GM19035 (cell line): ENCODE data around the gene DEFB128.
"Not testable (repeated sequence)": the region's sequence is repeated elsewhere in the genome, so short reads cannot be mapped to it uniquely, and the experiment has no call there.

Experiments used
- ATAC-seq: cut with Tn5 transposase; IDR thresholded peaks from one replicate; pipeline ENCODE4 v1.9.1; 2021; ENCODE audit not compliant: unreplicated experiment

Gene DEFB128

DNA sequence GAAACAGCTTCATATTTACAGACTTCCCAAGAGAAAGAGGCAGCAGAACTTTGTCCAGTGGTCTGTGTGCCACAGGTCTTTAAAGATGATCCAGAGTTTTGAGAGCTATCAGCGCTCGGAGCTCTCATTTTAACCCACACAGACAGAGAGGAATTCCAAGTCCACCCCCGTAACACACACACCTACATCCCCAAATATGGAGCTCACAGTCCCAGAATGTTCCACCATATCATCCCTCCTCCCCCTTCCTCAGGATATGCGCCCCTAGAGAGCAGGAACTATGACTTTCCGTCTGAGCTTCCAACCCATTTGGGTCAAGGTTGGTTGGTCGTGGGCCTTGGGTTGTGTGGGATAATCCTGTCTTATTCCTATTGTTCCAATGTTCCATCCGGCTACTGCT, at the start of gene DEFB128:
TSS of gene DEFB128 (minus strand) at position 101 of the 400 bp plus-strand sequence. CDS start at position 13, 88 bp downstream.
- no peak for ATAC-seq

DNA sequence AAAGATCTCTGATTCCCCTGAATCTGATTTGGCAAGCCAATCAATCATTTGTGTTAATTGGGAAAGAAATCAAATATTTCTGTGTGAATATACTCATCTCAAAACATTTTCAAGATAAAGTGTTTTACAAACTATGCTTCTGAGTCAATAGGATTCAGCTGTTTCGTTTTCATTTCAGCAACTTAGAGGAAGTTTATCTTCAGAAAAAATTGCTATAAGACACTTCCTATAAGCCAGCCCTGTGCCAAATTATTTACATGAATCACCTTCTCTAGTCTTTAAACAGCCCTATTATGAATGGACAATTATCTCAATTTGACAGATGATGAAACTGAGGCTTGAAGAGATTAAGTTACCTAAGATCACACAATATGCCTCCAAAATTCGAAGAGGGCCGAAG, 48.4 kb upstream of the DEFB128 start:
- ATAC-seq, result no peak

DNA sequence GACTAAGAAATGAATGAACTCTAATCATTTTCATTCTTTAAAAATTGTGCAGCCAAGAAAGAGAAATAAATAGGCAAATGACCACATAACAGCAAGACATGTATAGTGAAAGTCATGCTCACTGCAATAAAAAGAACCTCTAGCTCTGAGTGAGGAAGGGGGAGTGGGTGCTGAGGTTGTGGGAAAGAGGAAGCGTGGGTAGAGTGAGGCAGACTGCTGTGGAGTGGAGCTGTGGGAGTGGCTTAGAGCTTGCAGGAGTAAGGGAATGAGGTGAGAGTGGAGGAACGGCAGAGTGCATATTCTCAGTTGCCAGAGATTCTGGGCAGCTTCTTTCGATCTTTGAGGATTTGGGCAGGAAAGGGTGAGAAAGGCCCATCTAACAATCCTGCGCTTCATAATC, 48.0 kb upstream of the DEFB128 start:
- ATAC-seq, result no peak

DNA sequence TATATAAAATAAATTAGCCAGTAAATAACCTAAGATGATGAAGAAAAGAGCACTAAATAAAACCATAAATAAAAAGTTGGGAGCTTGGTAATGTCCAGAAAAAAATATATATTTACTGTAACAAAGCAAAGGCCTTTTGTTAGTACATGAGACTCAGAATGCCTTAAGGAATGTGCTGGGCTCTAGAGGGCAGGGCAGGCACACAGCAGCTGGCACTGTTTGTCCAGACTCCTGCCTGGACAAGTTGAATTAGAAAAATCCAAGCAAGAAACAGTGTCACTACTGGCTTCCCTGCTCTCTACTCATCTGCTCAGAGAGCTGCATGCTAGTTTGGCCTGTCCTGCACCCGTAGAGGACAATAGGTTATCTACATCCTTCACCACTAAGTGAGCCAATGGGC, 46.4 kb upstream of the DEFB128 start:
- no peak for ATAC-seq

DNA sequence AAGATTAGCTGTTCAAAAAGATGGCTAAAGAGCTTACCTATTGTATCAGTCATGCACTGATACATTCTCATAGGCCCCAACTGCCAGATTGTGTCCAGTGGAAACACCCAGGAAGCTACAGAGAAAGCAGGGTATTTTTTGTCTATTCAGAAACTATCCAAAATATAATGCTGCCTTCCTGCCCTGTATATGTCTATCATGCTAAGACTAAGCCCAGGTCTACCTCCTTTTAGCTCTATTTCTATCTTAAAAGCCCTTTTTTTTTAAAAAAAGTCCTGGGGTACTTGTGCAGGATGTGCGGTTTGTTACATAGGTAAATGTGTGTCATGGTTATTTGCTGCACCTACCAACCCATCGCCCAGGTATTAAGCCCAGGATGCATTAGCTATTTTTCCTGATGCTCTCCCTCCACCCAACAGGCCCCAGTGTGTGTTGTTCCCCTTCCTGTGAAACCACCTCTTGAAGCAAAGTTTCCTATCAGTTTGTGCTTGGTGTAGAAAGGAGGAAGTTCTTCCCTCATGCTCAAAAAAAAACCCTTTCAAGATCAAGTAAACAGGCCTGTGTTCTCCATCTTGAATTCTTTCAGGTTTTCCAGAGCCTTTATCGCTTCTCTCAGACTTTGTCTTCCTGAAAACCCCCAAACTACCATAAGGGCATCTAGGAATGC, 38.1 kb upstream of the DEFB128 start:
- ATAC-seq, result no peak

DNA sequence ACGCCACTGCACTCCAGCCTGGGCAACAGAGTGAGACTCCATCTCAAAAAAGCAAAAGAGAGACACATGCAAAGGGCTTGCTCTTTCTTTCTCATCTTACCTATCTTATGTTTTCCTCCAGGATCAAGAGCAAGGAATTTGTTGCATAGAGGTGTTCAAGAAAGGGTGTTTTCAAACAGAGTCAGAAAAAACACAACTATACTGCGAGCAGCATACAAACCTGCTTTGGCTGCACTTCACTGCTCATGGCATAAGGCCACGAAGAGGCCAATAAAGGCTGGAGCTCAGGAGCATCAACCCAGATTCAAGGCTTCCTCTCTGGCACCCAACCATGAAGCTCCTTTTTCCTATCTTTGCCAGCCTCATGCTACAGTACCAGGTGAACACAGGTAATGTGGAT, 37.4 kb upstream of the DEFB128 start, which contains the start of gene DEFB129:
TSS of gene DEFB129 (plus strand) at position 301 of the 400 bp plus-strand sequence. CDS start at position 332, 31 bp downstream.
- no peak for ATAC-seq

DNA sequence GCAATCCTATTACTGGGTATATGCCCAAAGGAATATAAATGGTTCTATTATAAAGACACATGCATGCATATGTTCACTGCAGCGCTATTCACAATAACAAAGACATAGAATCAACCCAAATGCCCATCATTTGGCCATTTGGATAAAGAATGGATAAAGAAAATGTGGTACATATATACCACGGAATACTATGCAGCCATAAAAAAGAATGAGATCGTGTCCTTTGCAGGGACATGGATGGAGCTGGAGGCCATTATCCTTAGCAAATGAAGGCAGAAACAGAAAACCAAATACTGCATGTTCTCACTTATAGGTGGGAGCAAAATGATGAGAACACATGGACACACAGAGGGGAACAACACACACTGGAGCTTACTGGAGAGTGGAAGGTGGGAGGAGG, 36.4 kb upstream of the DEFB128 start:
- not testable (repeated sequence) for ATAC-seq

DNA sequence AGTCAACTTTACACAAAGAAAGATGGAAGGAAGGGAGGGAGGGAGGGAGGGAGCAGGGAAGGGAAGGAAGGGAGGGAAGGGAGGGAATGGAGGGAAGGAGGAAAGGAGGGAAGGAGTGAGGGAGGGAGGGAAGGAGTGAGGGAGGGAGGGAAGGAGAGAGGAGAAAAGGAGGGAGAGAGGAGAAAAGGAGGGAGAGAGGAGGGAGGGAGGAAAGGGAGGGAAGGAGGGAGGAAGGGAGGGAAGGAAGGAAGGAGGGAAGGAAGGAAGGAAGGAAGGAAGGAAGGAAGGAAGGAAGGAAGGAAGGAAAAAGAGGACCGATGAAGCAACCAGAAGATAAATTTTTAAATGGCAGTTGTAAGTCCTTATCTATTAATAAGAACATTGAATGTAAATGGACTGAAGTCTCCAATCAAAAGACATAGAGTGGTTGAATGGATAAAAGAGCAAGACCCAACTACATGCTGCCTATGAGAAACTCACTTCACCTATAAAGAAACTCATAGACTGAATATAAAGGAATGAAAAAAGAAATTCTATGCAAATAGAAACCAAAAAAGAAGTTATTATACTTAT, 31.8 kb upstream of the DEFB128 start:
- no peak for ATAC-seq

DNA sequence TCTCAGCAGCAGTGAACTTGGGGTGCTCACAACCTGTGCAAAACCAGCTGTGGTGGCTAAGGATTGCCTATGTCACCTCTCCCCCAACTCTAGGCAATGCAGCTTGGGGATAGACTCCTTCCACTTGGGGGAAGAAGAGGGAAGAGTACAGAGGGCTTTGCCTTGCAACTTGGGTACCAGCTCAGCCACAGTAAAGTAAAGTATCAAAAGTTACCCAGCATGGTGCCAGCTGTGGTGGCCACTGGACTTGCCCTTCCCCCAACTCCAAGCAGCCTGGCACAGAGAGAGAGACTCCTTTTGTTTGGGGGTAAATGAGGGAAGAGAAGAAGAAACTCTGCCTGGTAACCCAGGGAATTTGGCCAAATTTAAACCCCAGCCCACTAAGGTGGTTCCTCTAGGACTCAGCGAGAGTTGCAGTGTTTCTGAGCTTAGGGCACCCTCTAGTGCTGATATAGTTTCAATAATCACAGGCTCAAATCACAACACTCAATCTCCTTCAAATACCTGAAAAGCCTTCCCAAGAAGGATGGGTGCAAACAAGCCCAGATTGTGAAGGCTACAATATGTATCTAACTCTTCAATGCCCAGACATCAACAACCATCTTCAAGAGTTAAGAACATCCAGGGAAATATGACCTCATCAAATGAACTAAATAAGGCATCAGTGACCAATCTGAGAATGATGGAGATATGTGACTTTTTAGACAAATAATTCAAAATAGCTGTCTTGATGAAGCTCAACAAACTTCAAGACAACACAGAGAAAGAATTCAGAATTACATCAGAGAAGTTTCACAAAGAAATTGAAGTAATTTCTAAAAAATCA, 30.0 kb upstream of the DEFB128 start:
- ATAC-seq, result no peak

DNA sequence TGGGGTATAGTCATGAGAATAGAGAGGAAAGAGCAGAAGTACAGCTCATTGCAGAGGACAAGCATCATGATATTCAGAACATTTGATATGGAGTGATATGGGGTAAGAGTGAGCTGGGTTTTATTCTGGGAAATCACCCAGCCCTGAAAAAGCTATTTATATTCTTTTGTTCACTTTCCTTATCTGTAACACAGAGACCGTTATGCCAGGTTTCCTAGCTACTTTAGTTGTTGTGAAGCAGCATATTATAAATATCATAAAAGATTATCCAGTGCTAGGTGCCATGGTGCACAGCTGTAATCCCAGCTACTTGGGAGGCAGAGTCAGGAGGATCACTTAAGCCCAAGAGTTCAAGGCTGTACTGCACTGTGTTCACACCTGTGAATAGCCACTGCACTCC, 27.8 kb upstream of the DEFB128 start:
- no peak for ATAC-seq

DNA sequence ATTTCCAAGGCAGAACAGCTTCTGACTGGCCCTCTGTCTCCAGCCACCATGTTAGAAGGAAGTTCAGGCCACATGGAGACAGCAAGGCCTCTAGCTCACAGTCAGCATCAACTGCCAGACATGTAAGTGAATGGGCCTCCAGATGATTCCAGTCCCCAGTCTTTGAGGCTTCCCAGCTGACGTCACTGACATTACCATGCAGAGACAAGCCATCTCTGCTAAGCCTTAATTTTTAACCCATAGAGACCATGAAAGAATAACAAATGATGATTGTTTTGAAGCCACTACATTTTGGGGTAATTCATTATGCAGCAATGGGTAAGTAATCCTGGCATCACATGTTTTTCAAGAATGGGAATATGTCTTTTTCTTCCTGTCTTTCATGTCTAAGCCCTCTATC, 26.3 kb upstream of the DEFB128 start:
- no peak for ATAC-seq

DNA sequence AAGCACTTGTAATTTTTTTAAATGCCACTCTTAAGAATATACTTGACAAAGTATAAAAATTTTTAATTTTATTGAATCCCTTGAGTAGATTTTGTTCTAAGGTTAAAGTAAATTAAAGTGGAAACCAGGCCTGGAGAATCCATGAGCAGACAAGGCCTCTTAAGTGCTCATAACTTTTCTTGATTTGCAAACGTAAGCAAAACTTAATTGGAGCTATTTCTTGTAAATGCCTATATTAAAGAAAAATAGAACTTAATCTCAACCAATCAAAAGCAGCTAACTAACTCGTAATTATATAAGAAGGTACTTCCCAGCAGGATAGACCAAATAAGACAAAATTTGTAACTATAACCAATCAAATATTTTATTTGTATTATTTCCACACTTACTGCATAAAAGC, 24.9 kb upstream of the DEFB128 start:
- ATAC-seq, result no peak

DNA sequence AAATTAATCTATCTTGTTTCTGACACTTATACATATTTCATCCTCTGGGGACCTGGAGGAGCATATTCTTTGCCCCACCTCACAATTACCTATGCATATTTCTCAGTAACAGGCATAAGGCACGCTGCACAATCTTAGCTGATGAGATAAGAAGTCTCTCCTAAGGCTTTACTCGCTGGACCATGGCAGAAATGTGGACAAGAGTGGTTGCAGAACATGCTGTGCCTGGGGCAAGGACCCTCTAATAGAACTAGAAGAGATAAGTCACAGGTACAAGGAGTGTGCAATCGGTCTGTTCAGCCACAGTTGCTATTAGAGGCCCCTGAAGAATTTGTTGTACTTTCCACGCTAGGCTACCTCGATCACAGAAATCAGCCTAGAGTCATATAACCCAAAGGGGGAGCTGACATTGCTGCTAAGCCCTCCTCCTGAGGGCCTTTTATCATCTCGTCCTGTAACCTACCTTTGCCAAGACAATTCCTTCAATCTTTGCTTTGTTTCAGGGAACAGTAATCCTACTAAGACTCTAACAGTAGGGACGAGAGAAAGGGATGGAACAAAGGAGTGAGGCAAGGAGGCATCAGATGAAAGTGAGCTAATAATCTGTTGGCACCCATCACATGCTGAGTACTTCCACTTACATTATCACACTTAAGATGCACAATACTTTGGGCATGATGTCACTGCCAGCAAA, 21.4 kb upstream of the DEFB128 start:
- ATAC-seq, result no peak

DNA sequence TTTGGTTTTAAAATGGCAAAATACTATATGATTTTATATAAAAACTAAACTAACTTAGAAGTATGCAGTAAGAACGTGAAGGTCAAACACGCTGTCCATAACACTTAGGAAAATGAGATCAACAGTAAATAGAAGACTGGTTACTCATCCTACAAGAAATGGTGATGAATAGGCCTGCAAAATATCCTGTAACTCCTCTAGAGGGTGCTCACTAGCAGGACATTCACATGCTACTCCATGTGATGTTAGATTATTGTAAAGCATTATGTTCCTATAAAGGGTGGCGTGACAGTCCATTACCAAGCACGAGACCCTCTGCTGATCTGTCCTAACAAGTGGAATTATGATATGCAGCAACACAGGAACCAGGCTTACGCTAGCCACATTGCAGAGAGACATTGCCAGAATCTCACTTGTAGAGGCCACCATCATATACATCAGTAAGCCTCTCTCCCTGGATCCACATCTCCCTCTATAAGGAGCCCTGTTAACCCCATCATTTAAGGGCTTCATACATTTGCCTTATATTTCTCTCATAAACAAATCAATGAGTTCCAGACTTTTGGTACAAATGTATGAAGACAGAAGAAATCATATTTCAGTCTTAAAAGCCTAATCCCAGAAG, 19.5 kb upstream of the DEFB128 start:
- no peak for ATAC-seq

DNA sequence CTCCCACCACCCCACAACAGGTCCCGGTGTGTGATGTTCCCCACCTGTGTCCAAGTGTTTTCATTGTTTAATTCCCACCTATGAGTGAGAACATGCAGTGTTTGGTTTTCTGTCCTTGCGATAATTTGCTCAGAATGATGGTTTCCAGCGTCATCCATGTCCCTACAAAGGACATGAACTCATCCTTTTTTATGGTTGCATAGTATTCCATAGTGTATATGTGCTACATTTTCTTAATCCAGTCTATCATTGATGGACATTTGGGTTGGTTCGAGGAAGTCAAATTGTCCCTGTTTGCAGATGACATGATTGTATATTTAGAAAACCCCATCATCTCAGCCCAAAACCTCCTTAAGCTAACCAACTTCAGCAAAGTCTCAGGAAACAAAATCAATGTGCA, 14.1 kb upstream of the DEFB128 start:
- ATAC-seq, result not testable (repeated sequence)

DNA sequence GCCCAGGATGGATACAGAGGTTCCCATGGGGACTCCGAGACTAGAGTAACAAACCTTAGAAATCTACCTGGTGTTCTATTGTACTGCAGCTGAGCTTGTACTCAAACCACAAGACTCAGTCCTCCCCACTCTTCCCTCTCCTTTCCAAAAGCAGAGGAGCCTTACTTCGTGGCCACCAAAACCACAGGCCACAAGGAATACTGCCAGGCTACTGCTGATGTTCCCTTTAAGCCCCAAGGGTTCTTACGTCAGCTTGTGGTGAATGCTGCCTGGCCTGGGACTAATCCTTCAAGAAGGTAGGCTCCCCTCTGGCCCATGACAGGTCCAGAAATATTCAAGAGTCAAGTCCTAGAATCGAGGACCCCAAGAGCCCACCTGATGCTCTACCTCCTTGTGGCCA, 10.5 kb upstream of the DEFB128 start:
- ATAC-seq, result no peak

DNA sequence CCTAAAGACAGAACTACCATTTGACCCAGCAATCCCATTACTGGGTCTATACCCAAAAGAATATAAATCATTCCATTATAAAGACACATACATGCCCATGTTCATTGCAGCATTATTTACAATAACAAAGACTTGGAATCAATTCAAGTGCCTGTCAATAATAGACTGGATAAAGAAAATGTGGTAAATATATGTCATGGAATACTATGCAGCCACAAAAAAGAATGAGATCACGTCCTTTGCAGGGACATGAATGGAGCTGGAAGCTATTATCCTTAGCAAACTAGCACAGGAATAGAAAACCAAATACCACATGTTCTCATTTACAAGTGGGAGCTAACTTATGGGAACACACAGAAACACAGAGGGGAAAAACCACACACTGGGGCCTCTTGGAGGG, 8.7 kb upstream of the DEFB128 start:
- ATAC-seq, result no peak

DNA sequence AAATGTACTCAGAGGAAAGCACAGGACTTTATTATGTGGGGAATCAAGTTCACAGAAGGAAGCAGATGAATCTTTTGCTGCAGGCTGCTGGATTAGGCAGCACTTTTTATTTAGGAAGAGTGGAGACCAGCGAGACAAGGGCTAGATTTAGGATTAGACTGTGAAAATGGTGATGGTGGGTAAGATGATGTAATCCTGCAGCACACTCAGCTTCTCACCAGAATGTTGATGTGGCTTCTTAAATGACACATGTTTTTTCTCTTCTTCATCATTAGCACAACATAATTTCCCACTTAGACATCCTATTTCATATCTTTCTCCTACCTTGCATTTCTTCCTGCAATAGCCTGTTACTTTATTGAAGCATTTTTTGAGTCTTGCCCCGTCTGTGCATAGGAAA, 1.8 kb downstream of the DEFB128 start:
- ATAC-seq, result no peak

DNA sequence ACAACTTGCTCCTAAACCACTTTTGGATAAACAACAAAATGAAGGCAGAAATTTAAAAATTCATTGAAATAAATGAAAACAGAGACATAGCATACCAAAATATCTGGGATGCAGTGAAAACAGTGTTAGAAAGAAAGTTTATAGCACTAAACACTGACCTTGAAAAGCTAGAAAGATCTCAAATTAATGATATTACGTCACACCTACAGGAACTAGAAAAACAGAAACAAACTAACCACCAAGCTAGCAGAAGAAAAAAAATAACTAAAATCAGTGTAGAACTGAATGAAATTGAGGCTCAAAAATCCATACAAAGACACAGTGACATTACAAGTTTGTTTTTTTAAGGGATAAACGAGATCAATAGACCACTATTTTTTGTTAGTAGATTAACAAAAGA, 5.2 kb downstream of the DEFB128 start:
- no peak for ATAC-seq

DNA sequence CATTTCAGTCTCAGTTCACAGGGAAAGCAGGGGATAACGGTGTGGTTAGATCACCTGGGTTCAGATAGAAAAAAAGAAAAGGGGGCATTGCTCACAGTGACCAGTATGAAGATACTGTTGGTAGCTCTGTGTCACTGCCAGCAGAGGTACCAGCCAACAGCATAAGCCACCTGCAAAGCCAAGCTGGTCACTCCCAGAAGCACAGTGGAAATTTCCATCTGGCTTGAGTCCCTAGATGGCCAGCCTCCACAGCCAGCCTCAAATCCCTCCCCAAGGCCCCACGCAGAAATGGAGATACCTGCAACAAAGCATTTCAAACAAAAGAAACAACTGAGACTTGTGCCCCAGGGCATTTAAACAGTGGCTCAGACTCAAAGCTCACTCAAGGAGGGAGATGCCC, 20.6 kb downstream of the DEFB128 start:
- ATAC-seq, result no peak

DNA sequence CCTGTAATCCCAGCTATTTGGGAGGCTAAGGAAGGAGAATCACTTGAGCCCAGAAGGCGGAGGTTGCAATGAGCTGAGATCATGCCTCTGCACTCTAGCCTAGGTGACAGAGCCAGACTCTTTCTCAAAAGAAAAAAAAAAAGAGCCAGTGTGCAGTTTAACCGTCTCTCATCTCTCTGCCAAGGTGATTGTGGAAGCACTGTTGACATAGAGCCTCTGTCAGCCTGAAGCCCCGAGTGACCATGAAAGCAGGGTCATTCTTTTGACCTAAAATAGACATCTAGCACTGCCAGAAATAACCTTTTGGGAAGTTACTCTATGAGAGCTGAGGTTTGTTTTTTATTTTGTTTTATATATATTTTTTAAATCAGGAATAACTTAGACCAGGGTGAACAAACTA, 24.9 kb downstream of the DEFB128 start:
- no peak for ATAC-seq
